ENCODE measurements around the gene CCND1.

- TF ChIP-seq CTCF (IDR thresholded peaks at IDR 0.05; ENCODE audit: low read depth, low read length, poor library complexity, severe bottlenecking), result no peak
- TF ChIP-seq EZH2phosphoT487 (IDR thresholded peaks at IDR 0.05; ENCODE audit: borderline replicate concordance, low read length), result no peak
Observed at GRCh38 chr11:69600001-69600400, 41.0 kb upstream of the CCND1 start.

Data from DOHH2 (cell line).